Measurements from ENCODE around the gene SOBP.

DNA sequence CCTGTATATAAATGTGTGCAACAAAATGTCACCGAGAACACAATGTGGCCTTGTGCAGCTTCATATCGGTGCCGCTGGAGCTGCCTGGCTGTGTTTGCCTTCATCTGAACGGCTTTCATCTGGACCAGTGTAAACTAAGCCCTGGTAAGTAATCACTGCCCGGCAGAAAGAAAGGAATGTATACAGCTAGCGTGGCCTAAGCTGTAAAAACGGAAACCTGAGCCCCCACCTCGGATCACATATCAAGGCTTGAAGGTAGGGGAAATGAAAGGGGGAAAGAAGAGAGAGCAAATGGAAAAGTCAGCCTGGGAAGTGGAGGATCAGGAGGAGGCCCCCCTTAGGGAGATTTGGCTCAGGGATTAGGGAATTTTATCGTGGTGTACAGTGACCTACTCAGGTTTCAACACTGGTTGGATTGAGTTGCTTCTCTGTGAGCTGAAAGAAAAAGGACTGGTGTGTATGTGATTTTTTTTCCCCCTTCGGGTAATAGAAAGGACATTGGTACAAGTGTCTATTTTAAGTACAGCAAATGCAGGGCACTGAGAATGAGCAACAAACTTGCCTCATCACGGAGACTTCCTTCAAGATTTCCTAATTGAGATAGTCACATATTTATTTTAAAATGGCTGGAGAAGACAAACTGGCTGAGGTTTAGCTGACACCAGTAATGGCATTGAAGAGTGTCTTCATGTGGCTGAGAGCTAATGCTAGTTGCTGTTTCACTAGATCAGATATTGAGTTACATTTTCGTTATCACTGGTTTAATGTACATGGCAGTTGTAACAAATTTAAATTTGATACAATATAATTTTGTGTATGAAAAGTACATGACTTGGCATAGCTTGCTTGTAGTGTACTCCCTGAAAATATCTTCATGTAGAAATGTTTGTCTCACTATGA lies 3.5 kb downstream of the SOBP start:
- TF ChIP-seq CTCF (IDR thresholded peaks at IDR 0.05): no peak
- TF ChIP-seq POLR2A (IDR thresholded peaks at IDR 0.05): no peak
- no peak for TF ChIP-seq POLR2AphosphoS5 (IDR thresholded peaks at IDR 0.05)
